Colon (tissue), 2 donors: Measurements from ENCODE around the gene ZFYVE28.
"Not testable (repeated sequence)": the region's sequence is repeated elsewhere in the genome, so short reads cannot be mapped to it uniquely, and the experiment has no call there.

Experiments
- FAIRE-seq: peaks from 2 replicates; lab custom pipeline; 2012; peaks lifted over from hg19 to GRCh38; lab: Jason Lieb, UNC
- donor health status: control.
- donor health status: control.

ZFYVE28 gene

DNA sequence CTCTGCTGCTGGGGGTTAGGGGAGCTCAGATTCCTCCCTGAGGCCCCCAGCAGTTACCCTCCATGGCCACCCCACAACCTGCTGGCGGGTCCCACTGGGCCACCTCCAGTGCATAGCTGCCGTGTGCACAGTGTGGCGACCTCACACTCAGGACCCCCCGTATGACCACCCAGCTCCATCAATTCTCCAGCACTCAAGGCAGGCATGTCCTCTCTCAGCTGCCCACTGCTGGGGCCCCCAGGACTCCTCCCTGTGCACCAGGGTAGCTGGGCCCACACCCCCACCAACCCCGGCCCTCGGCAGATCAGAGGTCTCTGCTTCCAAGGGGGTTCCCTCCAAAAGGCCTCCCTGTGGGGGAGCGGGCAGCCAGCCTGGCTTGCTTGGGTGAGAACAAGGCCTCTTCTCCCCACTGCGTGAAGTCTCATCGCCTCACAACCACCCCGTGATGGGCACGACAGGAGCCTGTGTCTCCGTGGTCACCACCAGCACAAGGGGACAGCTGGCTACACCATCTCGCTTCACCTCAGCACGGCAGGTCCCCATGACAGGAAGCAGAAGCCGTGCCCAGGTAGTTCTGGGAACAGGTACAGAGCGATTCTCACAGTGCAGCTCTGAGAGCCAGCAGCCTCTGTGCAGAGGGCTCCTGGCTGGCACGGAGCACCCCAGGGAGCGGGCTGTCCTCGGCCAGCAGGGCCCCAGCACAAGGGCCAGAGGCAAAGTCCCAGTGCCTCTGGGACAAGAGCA lies 171.9 kb downstream of the ZFYVE28 start:
- FAIRE-seq, result no peak

GRCh38 chr4:2245787-2246275 lies 172.6 kb downstream of the ZFYVE28 start:
- FAIRE-seq, result no peak

DNA sequence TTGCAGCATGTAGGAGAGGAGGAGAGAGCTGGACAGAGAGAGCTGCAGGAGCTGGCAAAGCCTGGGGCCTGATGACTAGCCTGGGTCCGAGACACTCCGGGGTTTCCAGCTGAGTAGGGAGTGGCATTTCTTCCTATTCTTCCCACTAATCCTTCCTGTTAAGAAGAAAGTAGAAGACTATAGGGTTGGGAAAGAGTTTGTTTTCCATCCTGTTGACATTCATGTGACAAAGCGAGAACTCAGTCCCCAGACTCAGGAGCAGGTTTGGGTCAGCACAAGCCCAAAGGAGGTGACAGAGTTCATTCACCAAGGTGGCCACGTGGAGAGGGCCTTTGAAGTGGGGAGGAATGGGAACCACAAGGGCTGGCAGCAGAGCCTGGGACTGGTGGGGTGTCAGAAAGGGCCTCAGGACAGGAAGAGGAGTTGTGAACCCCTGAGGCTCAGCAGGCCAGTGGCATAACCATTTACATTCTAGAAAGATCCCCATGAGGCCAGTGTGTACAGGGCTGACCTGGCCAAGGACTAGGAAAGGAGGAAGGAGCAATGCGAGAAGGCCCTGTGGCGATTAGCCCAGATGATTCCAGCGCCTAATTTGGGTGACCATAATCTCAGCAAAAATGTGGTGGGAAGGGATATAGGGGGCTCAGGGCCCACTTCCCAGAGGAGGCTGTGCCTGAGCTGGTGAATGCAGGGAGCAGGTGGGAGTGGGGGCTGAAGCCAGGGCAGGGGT lies 173.2 kb downstream of the ZFYVE28 start:
- no peak for FAIRE-seq

DNA sequence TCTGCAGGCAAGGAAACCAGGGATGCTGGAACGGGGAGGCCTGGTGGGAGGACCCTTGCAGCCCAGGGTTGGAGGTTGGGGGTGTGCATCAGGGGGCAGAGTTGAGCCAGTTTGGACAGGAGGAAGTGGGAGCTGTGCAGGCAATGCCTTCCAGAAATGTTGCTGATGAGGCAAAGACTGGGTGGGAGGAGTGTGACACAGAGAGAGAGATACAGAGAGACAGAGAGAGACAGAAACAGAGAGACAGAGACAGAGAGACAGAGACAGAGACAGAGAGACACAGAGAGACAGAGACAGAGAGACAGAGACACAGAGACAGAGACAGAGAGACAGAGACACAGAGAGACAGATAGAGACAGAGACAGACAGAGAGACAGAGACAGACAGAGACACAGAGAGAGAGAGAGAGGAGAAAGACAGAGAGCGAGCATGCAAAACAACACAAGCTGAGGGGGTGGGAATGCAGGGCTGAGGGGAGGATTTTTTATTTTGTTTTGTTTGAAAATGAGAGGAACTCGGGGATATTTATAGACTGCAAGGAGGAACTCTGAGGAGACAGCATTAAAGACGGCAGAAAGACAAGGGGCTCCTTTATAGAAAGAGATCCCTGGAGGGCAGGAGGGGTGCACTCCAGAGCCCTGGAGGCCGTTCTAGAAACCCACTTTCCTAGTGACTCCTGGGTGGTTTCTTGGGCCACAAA lies 174.6 kb downstream of the ZFYVE28 start:
- FAIRE-seq, result no peak

DNA sequence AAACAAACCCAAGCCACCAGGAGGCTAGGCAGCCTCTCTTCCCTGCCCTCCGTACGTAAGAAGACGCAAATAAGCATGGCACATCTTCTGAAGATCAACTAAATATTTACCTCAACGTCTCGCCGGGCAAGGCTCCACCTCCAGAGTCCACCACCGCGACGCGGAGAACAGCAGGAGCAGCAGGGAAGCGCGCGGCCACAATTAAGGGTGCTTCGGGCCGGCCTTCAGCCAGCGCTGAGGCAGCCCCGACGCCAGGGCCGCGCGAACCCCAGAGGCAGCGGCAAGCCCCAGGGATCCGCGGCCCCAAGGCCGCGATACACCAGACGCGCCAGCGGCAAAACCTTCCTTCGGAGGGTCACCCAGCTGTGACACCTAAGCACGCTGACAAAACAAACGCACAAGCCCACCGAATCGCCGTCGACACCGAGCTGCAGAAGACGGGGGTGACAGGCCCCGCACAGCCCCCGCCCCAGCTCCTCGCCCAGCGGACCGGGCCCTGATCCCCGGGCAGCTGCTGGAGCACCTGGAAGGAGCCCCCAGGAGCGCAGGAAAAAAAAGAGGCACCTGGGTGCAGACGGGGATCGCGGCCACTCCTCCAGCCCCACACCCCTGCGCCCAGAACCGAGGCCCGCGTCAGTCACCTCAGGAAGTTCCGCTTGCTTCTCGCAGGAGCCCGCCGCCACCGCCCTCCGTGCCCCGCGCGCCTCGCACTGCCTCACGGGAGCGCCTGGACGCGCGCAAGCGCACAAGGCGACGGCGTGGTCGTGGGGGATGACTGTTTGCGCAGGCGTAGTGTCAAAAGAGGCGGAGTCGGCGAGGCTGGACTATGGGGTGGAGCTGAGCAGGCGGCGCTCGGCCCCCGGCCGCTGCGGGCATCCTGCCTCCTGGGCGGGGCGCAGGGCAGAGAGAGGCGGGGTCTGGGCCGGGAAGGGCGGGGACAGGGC lies 176.8 kb downstream of the ZFYVE28 start, which contains the start of the genes HAUS3 and POLN:
TSS of gene HAUS3 (minus strand) at position 712 of the 944 bp plus-strand sequence. CDS start 1,175 bp downstream, outside the sequence.
TSS of gene POLN (minus strand) at position 712 of the 944 bp plus-strand sequence. CDS start 12,890 bp downstream, outside the sequence.
- FAIRE-seq, result no peak

DNA sequence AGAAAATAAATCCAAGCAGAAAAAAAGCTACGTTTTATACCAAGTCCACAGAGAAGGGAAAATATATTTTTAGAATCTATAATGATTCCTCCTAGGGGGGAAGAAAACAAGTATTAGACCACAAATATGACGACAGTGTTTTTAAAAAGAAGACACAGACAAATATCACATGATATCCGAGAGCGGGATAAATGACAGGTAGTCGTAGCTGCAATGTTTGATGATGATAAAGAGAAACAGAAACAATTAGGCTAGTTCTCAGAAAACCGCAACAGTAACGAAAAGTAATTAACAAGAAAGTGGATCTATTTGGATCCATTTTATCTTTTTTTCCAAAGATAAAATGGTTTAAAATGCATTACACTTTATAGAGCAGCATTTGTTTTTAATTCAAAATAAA lies 177.4 kb downstream of the ZFYVE28 start:
- no peak for FAIRE-seq

- FAIRE-seq, result no peak
Observed at GRCh38 chr4:2236944-2237666, 181.3 kb downstream of the ZFYVE28 start.

DNA sequence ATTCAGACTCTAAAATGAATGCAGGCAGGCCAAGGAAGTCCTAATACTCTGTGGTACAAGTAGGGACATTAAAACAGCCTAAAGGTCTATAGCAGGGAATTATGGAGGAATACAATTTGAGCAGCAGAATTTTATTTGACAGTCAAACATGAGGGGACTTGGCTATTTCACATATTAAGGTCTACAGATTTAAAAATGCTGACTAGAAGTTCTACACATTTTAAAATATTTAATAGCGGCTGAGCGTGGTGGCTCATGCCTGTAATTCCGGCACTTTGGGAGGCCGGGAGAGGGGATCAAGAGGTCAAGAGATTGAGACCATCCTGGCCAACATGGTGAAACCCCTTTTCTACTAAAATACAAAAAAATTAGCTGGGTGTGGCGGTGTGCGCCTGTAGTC lies 187.4 kb downstream of the ZFYVE28 start:
- FAIRE-seq, result no peak

- FAIRE-seq, result no peak
Observed at GRCh38 chr4:2226261-2226660, 192.2 kb downstream of the ZFYVE28 start.

- no peak for FAIRE-seq
Observed at GRCh38 chr4:2222838-2223237, 195.6 kb downstream of the ZFYVE28 start.

DNA sequence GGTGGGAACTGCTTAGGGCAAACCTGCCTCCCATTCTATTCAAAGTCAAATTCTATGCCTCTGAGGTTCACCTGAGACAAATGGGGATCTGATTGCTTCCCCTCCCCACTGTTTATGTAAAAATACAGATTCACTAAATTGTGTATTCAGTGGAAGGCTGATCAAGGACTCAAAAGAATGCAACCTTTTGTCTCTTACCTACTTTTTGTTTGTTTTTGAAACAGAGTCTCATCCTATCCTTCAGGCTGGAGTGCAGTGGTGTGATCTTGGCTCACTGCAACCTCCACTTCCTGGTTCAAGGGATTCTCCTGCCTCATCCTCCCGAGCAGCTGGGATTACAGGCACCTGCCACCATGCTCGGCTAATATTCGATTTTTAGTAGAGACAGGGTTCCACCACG lies 197.1 kb downstream of the ZFYVE28 start:
- FAIRE-seq, result not testable (repeated sequence)

GRCh38 chr4:2220016-2220630 lies 198.3 kb downstream of the ZFYVE28 start:
- no peak for FAIRE-seq
